WTC11 (cell line): Measurements from ENCODE around the gene CBFA2T3.

ENCODE experiments used
- CBFB ChIP-seq: sonication (generic); formaldehyde crosslinking; IDR thresholded peaks from 2 replicates; pipeline ENCODE4 v1.8.1; 2022; ENCODE audit warnings: mild to moderate bottlenecking, low read depth, missing genetic modification reagents
- CTCF ChIP-seq: fragments of 200-600 bp; IDR thresholded peaks from 2 replicates; pipeline ENCODE4 v1.8.0; 2022; ENCODE audit warnings: antibody characterized with exemption
- ETV6 ChIP-seq: sonication (generic); formaldehyde crosslinking; IDR thresholded peaks from 2 replicates; pipeline ENCODE4 v1.8.1; 2022; ENCODE audit warnings: mild to moderate bottlenecking, missing genetic modification reagents
- FOXK1 ChIP-seq: sonication (generic); formaldehyde crosslinking; IDR thresholded peaks from 2 replicates; pipeline ENCODE4 v1.8.0; 2022; ENCODE audit warnings: mild to moderate bottlenecking, moderate library complexity, missing genetic modification reagents
- MAX ChIP-seq: sonication (generic); formaldehyde crosslinking; IDR thresholded peaks from 2 replicates; pipeline ENCODE4 v1.8.0; 2022; ENCODE audit warnings: mild to moderate bottlenecking, missing genetic modification reagents
- MYBL2 ChIP-seq: sonication (generic); formaldehyde crosslinking; IDR thresholded peaks from 2 replicates; pipeline ENCODE4 v1.8.1; 2023; ENCODE audit warnings: mild to moderate bottlenecking, moderate library complexity, missing genetic modification reagents
- NR1H2 ChIP-seq: sonication (generic); formaldehyde crosslinking; IDR thresholded peaks from 2 replicates; pipeline ENCODE4 v1.9.0; 2021; ENCODE audit warnings: mild to moderate bottlenecking, moderate library complexity, missing genetic modification reagents
- PRRX2 ChIP-seq: fragments of 250-450 bp; sonication (Bioruptor Pico); IDR thresholded peaks from 2 replicates; pipeline ENCODE4 v1.8.0; 2021; ENCODE audit warnings: mild to moderate bottlenecking
- ZBTB21 ChIP-seq: sonication (generic); formaldehyde crosslinking; IDR thresholded peaks from 2 replicates; pipeline ENCODE4 v1.8.1; 2023; ENCODE audit warnings: mild to moderate bottlenecking, missing genetic modification reagents, borderline replicate concordance
- ZNF121 ChIP-seq: sonication (generic); formaldehyde crosslinking; IDR thresholded peaks from 2 replicates; pipeline ENCODE4 v1.8.0; 2023; ENCODE audit warnings: missing genetic modification reagents
- ZNF532 ChIP-seq: fragments of 250-450 bp; sonication (Bioruptor Pico); IDR thresholded peaks from 2 replicates; pipeline ENCODE4 v1.9.0; 2021; ENCODE audit warnings: mild to moderate bottlenecking, borderline replicate concordance

GRCh38 chr16:88993946-88994600 is 17.1 kb upstream of the CBFA2T3 start:
- TF ChIP-seq MYBL2 (CRISPR knock-in tag) (no peak), CTCF (no peak), ZBTB21 (CRISPR knock-in tag) (no peak), ZNF532 (no peak), FOXK1 (no peak), MAX (CRISPR knock-in tag) (no peak), PRRX2 (no peak), ZNF121 (no peak), ETV6 (no peak), CBFB (CRISPR knock-in tag) (no peak), NR1H2 (no peak)
